Karpas-422 (cell line): ENCODE measurements around the gene LRRC47. TPM values are rescaled to one million over a fixed set of nuclear protein-coding genes. Genes with fewer than 3 reads are reported as not detected.

Source experiments
- DNase-seq: peaks from one replicate; pipeline ENCODE4 v3.0.0-alpha.2; 2015
- H2AFZ ChIP-seq: fragments of 200-600 bp; sonication (generic); 2 replicates; pipeline ENCODE4 v1.6.1; 2014; ENCODE audit warnings: antibody characterized with exemption, low read length, mixed read lengths
- H3K27ac ChIP-seq: fragments of 200-600 bp; sonication (generic); 2 replicates; pipeline ENCODE4 v1.5.1; 2014; ENCODE audit warnings: mild to moderate bottlenecking, low read length, moderate library complexity
- H3K27me3 ChIP-seq: fragments of 200-600 bp; sonication (generic); 2 replicates; pipeline ENCODE4 v1.6.1; 2014; ENCODE audit warnings: low read length, mixed read lengths
- H3K36me3 ChIP-seq: fragments of 200-600 bp; sonication (generic); 2 replicates; pipeline ENCODE4 v1.6.1; 2014; ENCODE audit warnings: low read length, mixed read lengths; ENCODE audit not compliant: insufficient read depth
- H3K4me1 ChIP-seq: fragments of 200-600 bp; sonication (generic); 2 replicates; pipeline ENCODE4 v1.6.1; 2014; ENCODE audit warnings: mild to moderate bottlenecking, low read length, mixed read lengths
- H3K4me2 ChIP-seq: fragments of 200-600 bp; sonication (generic); 2 replicates; pipeline ENCODE4 v1.6.1; 2014; ENCODE audit warnings: low read length, low read depth, mild to moderate bottlenecking; ENCODE audit not compliant: poor library complexity, severe bottlenecking
- H3K4me3 ChIP-seq: fragments of 200-600 bp; sonication (generic); 2 replicates; pipeline ENCODE4 v1.5.1; 2014; ENCODE audit warnings: mild to moderate bottlenecking, antibody characterized with exemption, low read length, mixed read lengths
- H3K79me2 ChIP-seq: fragments of 200-600 bp; sonication (generic); 2 replicates; pipeline ENCODE4 v1.6.1; 2014; ENCODE audit warnings: mild to moderate bottlenecking, low read length, mixed read lengths
- H3K9ac ChIP-seq: fragments of 200-600 bp; sonication (generic); 2 replicates; pipeline ENCODE4 v1.6.0; 2014; ENCODE audit warnings: low read length
- H3K9me2 ChIP-seq: fragments of 200-600 bp; sonication (generic), shearing (Covaris generic); replicated peaks from 2 replicates; pipeline ENCODE4 v1.6.0; 2014; ENCODE audit warnings: mild to moderate bottlenecking, low read length, moderate library complexity; ENCODE audit not compliant: insufficient read depth
- H3K9me3 ChIP-seq: fragments of 300-700, 200-600 bp; sonication (generic); 2 replicates; pipeline ENCODE4 v1.6.1; 2014; ENCODE audit warnings: low read length, mixed read lengths
- H4K20me1 ChIP-seq: fragments of 200-600 bp; sonication (generic); 2 replicates; pipeline ENCODE4 v1.6.1; 2014; ENCODE audit warnings: mild to moderate bottlenecking, antibody characterized with exemption, low read length, low read depth; ENCODE audit not compliant: insufficient read depth
- total RNA-seq: library from RNA; depleted of rRNA; stranded (reverse); fragments of >200 nt; shearing (Covaris generic); gene quantifications from 2 replicates; pipeline ENCODE4 v1.2.3, GENCODE V29; 2014; ENCODE audit warnings: low replicate concordance

LRRC47 gene
- total RNA-seq, 1 experiment from 2014 or later: 10.2 TPM

- Histone ChIP-seq H3K27me3 (no peaks in the 10 kb centered on the region), H3K4me3 (no peak overlapping the region), H3K9me3 (peaks cover under 1% of the 10 kb centered on the region), H3K36me3 (peaks cover 50% of the 10 kb centered on the region), H3K79me2 (no peaks in the 10 kb centered on the region), H2AFZ (no peak overlapping the region), H4K20me1 (no peaks in the 10 kb centered on the region), H3K27ac (no peak overlapping the region), H3K9me2 (no peaks in the 10 kb centered on the region), H3K4me1 (no peaks in the 10 kb centered on the region), H3K9ac (no peak overlapping the region), H3K4me2 (no peak overlapping the region)
- no peak for DNase-seq
Measured at GRCh38 chr1:3831689-3832088, 35.4 kb upstream of the LRRC47 start.

GRCh38 chr1:3828391-3828790 is 32.1 kb upstream of the LRRC47 start:
- H3K4me2 ChIP-seq: no peak overlapping the region

DNA sequence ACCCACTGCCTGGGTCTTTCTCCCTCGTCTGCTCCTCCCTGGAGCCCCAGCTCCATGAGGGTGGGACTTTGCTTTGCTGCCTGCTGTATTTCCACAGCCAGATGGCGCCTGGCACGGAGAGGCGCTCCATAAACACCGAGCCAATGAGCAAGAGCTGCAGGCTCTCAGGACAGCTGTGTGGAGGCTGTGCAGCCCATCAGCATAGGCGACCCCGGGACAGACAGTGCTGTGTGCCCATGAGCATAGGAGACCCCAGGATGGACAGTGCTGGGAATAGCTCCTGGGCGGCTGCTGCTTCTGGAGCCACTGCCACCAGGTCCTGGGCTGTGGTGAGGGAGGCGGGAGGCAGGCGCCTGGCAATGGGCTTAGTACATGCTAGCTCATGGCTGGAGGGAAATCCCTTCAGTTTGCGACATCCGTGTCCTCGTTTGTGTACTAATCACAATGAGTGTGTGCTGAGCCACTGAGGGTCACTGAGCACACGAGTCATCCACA is 31.6 kb upstream of the LRRC47 start:
- Histone ChIP-seq H3K4me1 (no peaks in the 10 kb centered on the region), H4K20me1 (no peaks in the 10 kb centered on the region), H2AFZ (no peak overlapping the region), H3K36me3 (peaks cover 30% of the 10 kb centered on the region), H3K27ac (no peak overlapping the region), H3K4me3 (no peak overlapping the region), H3K9me3 (no peaks in the 10 kb centered on the region), H3K4me2 (no peak overlapping the region), H3K9me2 (no peaks in the 10 kb centered on the region), H3K9ac (no peak overlapping the region), H3K27me3 (no peaks in the 10 kb centered on the region), H3K79me2 (no peaks in the 10 kb centered on the region)
- no peak for DNase-seq

More at GRCh38 chr1:3828391-3828790, 32.1 kb upstream of the LRRC47 start:
- DNase-seq: no peak
- H3K27me3 ChIP-seq: no peaks in the 10 kb centered on the region
- no peak overlapping the region for H2AFZ ChIP-seq
- H3K4me3 ChIP-seq: no peak overlapping the region
- no peaks in the 10 kb centered on the region for H3K79me2 ChIP-seq
- no peak overlapping the region for H3K9ac ChIP-seq
- H4K20me1 ChIP-seq: no peaks in the 10 kb centered on the region
- H3K9me2 ChIP-seq: no peaks in the 10 kb centered on the region
- no peak overlapping the region for H3K27ac ChIP-seq
- H3K36me3 ChIP-seq: peaks cover 29% of the 10 kb centered on the region
- no peaks in the 10 kb centered on the region for H3K4me1 ChIP-seq
- no peaks in the 10 kb centered on the region for H3K9me3 ChIP-seq

DNA sequence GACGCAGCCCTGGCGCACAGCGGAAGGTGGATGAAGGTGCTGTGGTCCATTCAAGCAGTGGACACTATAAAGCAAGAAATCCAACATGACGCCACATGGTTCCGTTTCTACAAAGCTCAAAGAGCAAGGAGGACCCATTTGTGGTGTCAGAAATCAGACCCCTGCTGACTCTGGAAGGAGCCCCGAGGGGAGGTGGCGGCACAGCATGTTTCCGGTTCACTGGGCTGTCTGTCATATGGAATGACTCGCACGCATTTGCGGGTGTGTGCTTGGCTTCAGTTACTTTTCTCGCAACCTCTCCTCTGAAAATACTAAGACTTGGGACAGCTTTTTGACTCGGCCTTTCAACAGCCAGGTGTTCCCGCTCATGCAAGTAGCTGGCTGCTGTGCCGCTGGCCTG is 29.1 kb upstream of the LRRC47 start:
- no peaks in the 10 kb centered on the region for H3K27me3 ChIP-seq
- no peak overlapping the region for H3K27ac ChIP-seq
- no peak overlapping the region for H3K9ac ChIP-seq
- no peak for DNase-seq
- H3K9me2 ChIP-seq: no peaks in the 10 kb centered on the region
- H2AFZ ChIP-seq: no peak overlapping the region
- no peak overlapping the region for H3K4me3 ChIP-seq
- H4K20me1 ChIP-seq: no peaks in the 10 kb centered on the region
- H3K36me3 ChIP-seq: peaks cover 21% of the 10 kb centered on the region; the same call in 1 of the 2 replicates
- no peaks in the 10 kb centered on the region for H3K4me1 ChIP-seq
- no peaks in the 10 kb centered on the region for H3K9me3 ChIP-seq
- H3K4me2 ChIP-seq: no peak overlapping the region
- no peaks in the 10 kb centered on the region for H3K79me2 ChIP-seq

DNA sequence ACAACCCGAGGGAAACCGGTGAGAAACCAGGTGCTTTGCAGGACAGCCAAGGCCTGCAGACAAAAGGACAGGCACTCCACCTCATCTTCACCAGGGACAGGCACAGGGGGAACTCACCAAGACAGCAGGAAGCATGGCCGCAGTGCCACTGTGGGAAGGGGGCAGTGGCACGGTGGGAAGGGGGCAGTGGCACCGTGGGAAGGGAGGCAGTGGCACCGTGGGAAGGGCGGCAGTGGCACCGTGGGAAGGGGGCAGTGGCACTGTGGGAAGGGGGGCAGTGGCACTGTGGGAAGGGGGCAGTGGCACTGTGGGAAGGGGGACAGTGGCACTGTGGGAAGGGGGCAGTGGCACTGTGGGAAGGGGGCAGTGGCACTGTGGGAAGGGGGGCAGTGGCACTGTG is 28.4 kb upstream of the LRRC47 start:
- H3K4me1 ChIP-seq: no peaks in the 10 kb centered on the region
- no peaks in the 10 kb centered on the region for H3K9me3 ChIP-seq
- H3K4me2 ChIP-seq: no peak overlapping the region
- H3K36me3 ChIP-seq: peaks cover 15% of the 10 kb centered on the region; the same call in 1 of the 2 replicates
- no peaks in the 10 kb centered on the region for H3K9me2 ChIP-seq
- no peak overlapping the region for H3K4me3 ChIP-seq
- H3K79me2 ChIP-seq: no peaks in the 10 kb centered on the region
- no peak for DNase-seq
- H3K27ac ChIP-seq: no peak overlapping the region
- no peaks in the 10 kb centered on the region for H3K27me3 ChIP-seq
- H3K9ac ChIP-seq: no peak overlapping the region
- no peak overlapping the region for H2AFZ ChIP-seq
- no peaks in the 10 kb centered on the region for H4K20me1 ChIP-seq

- no peaks in the 10 kb centered on the region for H4K20me1 ChIP-seq
- H3K4me2 ChIP-seq: no peak overlapping the region
- H3K79me2 ChIP-seq: no peaks in the 10 kb centered on the region
- no peaks in the 10 kb centered on the region for H3K9me3 ChIP-seq
- H2AFZ ChIP-seq: no peak overlapping the region
- H3K4me3 ChIP-seq: no peak overlapping the region
- no peak overlapping the region for H3K27ac ChIP-seq
- H3K36me3 ChIP-seq: peaks cover 6% of the 10 kb centered on the region; the same call in 1 of the 2 replicates
- DNase-seq: no peak
- H3K27me3 ChIP-seq: no peaks in the 10 kb centered on the region
- H3K4me1 ChIP-seq: no peaks in the 10 kb centered on the region
- H3K9me2 ChIP-seq: no peaks in the 10 kb centered on the region
- no peak overlapping the region for H3K9ac ChIP-seq
Measured at GRCh38 chr1:3822421-3822820, 26.1 kb upstream of the LRRC47 start.

DNA sequence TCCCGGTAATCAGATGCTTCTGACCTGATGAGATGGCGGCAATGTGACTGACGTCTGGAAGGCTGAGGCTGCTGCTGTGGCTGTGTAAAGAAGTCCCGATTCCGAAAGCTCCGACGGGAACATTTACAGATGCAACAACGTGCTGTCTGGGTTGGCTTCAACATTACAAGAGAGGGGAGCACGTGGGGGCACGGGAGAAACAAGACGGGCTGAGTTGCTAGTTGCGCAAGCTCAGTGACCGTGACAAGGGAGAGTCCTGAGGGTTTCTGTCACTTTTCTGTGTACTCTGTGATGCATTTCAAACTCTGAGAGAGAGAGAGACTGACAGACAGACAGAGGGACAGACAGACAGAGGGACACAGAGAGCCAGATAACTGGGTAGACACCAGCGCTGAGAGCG is 25.6 kb upstream of the LRRC47 start:
- H3K27me3 ChIP-seq: no peaks in the 10 kb centered on the region
- no peak overlapping the region for H3K4me3 ChIP-seq
- no peaks in the 10 kb centered on the region for H4K20me1 ChIP-seq
- no peak overlapping the region for H3K4me2 ChIP-seq
- no peaks in the 10 kb centered on the region for H3K9me2 ChIP-seq
- no peaks in the 10 kb centered on the region for H3K4me1 ChIP-seq
- H3K9ac ChIP-seq: no peak overlapping the region
- H3K27ac ChIP-seq: no peak overlapping the region
- H3K9me3 ChIP-seq: no peaks in the 10 kb centered on the region
- peaks cover 6% of the 10 kb centered on the region; the same call in 1 of the 2 replicates for H3K36me3 ChIP-seq
- H3K79me2 ChIP-seq: no peaks in the 10 kb centered on the region
- H2AFZ ChIP-seq: no peak overlapping the region
- no peak for DNase-seq

- H3K4me1 ChIP-seq: no peaks in the 10 kb centered on the region
Measured at GRCh38 chr1:3821447-3821846, 25.1 kb upstream of the LRRC47 start.

More at GRCh38 chr1:3821447-3821846, 25.1 kb upstream of the LRRC47 start:
- H3K27me3 ChIP-seq: no peaks in the 10 kb centered on the region
- H2AFZ ChIP-seq: no peak overlapping the region
- DNase-seq: no peak
- H3K79me2 ChIP-seq: no peaks in the 10 kb centered on the region
- no peaks in the 10 kb centered on the region for H3K9me2 ChIP-seq
- no peaks in the 10 kb centered on the region for H4K20me1 ChIP-seq
- no peaks in the 10 kb centered on the region for H3K9me3 ChIP-seq
- H3K27ac ChIP-seq: no peak overlapping the region
- no peak overlapping the region for H3K4me2 ChIP-seq
- no peak overlapping the region for H3K9ac ChIP-seq
- H3K4me3 ChIP-seq: no peak overlapping the region
- H3K36me3 ChIP-seq: peaks cover 6% of the 10 kb centered on the region; the same call in 1 of the 2 replicates
